Measurements from ENCODE around the gene ZBTB24.
A peak's percentile ranks its signal among the peaks of the same experiment; 100 is the strongest.
"Not testable (repeated sequence)": the region's sequence is repeated elsewhere in the genome, so short reads cannot be mapped to it uniquely, and the experiment has no call there.

The ZBTB24 gene

DNA sequence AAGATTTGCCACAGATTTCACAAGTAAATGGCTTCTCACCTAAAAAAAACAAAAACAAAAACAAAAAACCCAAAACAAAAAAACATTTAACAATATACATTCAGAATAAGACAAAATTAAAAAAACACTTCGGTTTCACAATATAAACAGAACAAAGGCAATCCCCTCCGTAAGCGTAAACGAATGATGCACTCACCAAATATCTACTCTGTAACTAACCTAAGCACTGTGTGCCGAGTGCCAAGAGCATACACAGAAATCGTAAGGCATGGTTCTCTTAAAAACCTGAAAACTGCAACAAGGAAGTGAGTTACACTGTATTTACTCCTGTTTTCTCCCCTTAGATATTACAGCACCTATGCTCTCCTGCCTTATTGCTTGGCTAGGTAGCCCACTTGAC lies 15.3 kb downstream of the ZBTB24 start:
- no peak for DNase-seq

DNA sequence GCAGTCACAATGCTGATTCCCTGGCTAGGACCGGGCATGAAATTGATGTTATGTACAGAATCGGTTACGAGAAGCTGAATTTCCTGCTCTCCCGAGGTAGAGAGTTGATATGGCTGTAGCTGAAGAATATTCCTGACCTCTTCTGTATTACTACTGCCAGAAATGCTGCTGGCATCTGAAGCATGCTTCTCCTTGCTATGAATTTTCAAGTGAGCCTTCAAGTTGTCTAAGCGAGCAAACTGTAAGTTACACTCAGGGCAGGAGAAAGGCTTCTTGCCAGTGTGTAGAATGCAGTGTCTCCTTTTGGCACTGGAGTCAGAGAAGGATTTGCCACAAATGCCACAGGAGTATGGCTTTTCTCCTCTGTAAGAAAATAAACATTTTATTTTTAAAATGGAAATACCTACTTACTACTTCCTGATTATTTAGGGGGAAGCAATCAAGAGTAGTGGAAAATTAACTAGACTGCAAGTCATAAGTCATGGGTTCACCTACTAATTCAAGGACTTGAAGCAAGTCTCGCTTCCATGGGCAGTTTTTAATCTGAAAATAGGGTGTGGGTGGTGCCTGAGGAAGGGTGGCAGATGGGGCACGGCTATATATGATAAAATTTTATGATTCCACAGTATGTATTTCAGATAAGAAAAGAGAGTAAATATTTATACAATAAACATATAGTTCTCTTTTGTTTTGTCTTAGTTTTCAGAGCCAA lies 16.7 kb downstream of the ZBTB24 start:
- no peak for DNase-seq

DNA sequence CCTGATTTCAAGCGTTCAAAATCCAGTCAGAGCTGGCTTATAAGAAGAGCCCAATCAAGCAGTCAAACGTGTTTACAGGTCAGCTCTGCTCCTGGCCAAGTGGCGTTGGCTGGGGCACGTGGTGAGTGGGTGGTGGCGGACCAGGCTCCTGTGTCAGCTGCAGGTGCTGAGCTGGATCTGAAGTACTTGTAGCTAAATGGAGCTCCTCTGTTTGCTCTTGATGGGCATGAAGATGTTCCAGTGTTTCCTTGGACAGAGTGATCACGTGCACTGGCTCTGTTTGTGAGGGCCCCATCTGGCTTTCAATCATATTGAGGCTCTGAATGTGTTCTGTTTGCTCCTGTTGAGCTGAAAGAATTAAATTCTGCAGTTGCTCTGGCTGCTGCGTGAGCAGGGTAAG lies 17.2 kb downstream of the ZBTB24 start:
- peak; percentile 96 for DNase-seq

DNA sequence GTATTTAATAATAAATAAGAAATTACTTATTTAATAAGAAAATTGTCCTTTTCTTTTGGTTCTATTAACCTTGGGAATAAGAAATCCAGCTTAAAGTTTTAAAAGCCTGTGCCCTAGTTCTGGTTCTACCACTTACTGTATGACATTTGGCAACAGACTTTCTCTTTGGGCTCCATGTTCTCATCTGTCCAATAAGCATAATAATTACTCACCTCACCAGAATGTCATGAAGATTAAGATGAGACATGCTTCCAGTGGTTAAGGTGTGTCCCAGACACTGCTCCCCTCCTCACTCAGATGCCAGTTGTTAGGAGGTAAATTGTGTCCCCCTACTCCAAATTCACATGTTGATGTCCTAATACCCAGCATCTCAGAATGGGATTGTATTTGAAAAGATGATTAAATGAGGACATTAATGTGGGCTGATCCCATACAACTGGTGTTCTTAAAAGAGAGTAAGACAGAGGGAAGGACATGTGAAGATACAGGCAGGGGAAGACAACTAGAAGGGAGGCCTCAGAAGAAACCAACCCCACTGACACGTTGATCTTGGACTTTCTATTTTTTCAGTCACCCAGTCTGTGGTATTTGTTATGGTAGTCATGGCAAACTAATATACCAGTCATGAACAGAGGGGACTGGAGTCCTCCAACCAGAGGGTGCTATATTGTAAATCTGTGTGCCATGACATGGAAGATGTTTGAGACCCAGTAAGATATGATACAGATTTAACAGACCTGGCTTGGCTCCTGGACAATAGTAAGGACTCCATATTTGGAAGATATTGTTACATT lies 21.1 kb downstream of the ZBTB24 start:
- DNase-seq = no peak

DNA sequence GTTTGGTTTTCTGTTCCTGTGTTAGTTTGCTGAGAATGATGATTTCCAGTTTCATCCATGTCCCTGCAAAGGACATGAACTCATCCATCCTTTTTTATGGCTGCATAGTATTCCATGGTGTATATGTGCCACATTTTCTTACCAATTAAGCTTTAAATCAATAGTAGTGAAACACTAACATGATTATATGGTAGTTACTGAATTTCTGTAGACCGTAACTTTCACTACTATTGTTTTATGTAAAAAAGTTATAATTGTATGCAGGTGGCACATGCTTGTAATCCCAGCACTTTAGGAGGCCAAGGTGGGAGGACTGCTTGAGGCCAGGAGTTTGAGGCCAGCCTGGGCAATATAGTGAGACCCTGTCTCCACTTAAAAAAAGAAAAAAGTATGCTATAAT lies 21.8 kb downstream of the ZBTB24 start:
- DNase-seq = not testable (repeated sequence)

DNA sequence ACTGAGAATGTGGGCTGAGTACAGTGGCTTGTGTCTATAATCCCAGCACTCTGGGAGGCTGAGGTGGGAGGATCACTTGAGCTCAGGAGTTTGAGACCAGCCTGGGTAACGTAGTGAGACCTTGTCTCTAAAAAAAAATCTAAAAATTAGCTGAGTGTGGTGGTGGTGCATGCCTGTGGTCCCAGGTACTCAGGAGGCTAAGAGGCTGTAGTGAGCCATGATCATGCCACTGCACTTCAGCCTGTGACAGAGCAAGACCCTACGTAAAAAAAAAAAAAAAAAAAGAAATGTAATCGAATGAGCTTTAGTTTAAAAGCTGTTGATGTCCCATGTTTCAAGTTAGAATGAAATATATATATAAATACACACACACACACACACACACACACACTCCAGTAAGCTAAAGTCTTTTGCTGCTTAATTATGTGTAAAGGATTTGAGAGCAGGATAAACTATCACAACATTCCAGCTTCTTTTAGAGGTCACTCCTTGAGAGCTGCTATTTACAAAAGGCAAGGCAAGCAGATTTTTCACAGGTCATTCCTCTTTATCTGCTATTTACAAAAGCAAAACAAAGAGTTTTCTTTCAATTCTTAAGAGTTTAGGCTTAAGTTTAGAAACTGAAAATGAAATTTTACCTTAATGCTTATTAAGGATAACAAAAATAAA lies 22.7 kb downstream of the ZBTB24 start:
- no peak for DNase-seq

DNA sequence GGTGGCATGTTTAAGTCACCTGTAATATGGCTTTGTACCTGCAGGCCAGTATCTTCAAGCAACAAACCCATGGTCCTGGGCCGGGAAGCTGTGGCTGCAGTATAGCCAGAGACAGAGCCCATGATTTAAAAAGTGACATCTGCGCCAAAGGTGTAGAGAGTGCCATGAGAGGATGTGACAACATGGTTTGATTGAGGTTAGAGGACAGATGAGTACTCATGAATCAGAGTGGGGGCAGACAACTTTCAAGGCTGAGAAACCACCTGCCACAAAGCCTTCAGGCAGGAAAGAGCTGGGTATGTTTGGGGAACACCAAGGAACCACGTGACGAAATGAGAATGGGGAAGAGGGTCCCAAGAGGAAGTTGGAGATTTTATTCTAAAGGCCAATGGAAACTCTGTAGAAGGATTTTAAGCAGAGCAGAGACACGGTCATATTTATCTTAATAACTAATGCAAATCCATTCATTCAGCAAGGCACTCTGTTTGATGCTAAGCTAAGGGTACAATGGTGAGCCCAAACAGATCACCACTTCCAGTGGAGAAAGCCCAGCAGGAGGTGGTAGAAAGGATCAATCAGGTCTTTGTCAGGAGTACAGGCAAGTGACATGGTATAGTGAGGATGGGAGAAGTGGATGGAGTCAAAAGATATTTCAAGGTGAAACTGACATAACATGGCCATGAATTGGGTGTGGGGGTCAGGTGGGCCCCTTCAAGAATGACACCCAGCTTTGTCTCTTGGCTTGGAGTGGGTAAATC lies 24.1 kb downstream of the ZBTB24 start:
- no peak for DNase-seq

DNA sequence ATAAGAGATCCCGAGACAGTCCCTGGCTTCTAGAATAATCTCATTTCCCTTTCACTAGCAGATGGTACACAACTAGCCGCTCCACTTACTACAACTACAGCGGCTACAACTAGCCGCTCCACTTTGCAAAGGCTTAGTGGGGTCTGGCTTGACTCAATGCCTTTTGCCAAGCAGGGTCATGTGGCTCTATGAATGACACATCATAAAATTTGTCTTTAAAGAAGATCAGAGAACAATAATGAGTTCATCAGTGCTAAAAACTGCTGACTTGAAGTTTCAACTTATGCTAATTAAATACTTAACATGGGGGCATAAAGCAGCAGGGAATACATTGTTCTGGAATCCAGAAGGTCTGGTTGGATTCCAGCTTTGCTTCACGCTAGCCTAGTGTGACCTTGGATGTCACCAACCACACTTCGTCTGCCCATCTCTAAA lies 25.4 kb downstream of the ZBTB24 start:
- DNase-seq = no peak

DNA sequence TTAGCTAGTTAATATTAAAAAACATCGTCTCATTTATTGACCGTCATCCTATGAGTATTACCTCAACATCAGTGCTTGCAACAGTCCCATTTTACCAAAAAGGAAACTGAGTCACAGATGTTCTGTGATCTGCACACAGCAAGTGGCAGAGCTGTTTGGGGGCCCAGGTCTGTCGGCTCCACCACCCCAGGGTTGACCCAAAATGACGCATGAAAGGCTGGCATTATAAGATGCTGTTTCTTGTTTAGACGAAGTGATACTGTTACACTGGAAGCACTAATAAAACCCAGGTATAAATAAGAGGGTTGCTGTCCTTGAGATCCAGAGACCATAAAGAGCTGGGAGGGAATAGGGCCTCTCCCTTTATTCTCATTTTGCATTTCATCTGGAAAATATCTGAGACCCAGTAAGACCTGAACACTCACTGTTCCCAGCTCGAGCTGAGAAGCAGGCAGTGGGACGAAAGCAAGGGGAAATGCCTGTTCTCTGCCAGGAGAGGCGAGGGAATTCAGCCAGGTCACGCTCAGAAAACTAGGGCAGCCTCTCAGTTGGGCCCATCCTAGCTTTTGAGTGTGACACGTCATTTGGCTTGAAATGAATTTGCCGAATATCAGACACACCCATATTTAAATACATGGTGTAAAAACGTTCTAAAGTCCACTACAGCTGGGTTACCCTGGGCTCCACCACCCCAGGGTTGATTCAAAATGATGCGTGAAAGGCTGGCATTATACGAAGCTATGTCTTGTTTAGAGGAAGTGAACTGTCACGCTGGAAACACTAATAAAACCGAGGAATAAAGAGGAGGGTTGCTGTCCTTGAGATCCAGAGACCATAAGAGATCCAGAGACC lies 26.1 kb downstream of the ZBTB24 start:
- no peak for DNase-seq

DNA sequence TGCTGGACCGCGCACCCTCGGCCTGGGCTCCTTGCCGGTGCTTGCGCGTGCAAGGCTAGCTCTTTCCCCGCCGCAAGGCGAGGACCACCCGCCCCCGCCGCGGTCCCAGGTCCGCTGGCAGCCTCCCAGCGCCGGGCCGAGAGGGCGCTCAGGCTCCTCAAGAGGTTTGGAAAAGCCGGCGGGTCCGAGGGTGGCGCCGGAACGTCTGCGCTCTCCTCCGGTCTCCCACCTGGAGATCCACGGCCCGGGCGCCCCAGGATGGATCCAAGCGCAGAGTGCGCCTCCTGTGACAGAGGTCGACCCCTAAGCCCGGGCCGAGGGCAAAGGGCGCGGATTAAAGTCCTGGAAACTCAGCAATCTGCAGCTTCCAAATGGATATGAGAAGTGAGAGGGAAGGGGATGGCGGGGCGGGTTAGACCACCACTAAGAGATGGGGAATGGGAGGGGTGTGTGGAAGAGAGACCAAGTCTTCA lies 26.9 kb downstream of the ZBTB24 start:
- DNase-seq = no peak

DNA sequence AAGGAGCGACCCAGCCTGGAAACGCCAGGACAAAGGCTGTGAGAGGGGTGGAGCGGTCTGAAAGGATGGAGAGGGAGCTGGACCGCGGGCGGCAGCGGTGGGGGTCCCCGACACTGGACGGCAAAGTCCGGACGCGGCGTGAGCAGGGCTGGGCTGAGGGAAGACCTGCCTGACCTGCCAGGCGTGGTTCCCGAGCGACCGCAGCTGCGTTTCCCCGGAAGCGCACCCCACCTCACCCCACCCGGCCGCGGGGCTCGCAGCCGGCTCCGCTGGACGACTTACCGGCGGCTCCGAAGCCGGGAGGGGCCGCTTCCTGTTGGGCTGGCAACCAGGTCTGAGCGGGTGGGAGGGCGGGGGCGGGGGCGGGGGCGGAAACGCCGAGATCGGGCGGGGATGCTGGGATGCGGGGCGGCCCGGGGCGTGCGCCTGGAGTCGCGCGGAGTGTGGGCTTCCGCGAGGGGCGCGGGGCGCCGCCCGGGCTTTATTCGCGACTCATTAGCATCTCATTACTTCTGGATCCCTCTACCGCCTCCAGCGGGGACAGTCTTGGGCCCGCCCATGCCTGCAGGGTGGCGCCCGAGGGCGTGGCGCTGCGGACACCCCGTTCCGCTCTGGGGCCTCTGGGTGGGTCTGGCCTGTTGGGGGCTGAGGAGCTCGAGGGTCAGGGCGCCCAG lies 27.4 kb downstream of the ZBTB24 start, which contains the start of gene MICAL1:
TSS of gene MICAL1 (minus strand) at position 336 of the 674 bp plus-strand sequence. CDS start 1,576 bp downstream, outside the sequence.
- no peak for DNase-seq

DNA sequence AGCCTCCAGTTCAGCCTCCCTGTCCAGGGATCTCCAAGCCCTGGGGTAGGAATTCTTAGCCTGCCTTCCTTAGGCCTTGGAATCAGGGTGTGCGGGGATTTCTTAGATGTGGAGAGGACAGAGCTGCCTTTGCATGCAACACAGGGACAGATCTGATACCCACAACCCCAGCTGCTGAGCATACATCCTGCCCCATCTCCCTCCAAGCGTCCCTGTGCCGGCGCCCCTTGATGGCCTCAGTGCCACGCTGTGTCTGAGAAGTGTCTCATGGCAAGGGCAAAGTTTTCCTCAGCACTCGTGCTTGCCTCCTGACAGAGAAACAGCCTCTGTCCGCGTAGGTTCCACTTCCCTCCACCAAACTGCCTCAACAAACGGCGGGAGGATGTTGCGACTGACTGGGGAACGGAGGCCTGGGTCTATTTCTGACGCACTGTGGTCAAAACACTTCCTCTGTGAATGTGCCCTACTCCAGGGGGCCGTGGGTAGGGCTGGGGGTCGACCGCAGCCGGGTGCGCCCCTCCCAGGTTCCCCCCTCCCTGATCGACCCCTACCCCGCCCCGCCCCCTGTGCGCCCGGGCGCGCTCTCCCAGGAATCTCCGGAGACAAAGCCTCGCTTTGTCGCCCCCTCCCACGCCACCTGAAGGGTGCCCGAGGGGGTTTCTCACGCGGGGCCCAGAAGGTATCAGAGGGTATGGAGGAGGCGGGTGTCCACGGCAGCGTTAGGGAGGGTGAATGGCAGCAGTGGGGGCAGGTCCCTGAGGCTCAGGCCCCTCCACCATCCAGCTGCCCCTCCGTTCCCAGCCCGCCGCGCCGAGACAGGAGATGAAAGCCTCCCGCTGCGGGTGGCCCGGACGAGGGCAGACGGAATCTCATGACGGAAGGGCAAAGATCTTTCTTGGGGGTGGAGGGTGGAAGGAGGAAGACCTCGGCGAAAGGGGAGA lies 28.3 kb downstream of the ZBTB24 start:
- no peak for DNase-seq

DNA sequence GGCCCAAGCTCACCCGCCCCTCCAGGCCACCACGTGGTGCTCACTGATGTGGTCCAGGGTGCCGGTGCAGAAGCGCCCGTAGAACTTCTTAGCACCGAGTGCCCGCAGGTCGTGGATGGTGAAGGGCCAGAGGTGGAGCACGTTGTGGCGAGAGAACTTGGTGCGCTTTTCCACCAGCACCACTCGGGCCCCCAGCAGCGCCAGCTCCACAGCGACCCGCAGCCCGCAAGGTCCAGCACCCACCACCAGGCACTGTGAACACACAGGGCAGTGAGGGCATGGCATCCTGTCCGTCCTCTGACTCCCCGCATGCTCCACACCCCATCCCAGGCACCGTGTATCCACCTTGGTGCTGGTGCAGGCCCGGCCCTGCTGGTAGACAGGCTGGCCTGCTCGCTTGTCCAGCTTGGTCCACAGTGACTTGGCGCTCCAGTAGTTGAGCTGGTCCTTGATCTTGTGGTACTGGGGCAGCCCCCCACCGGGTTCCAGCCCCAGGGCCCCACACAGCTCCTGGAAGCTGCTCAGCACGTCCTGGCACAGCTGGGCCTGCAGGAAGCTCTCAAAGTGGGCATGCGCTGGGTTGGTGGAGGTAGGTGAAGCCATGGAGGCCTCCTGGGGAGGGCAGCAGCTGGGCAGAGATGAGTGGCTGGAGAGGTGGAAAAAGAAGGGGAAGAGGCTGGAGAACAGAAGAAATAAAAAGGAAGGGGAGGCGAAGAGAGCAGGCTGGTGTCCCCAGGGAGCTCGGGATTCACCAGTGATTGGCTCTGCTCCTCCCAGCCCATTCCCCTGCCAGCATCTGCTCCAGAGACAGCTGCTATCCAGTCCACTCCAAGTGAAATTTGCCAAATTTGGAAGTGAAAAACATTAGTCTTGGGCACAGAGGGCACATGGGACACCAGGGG lies 29.2 kb downstream of the ZBTB24 start:
- DNase-seq = peak; percentile 93

DNA sequence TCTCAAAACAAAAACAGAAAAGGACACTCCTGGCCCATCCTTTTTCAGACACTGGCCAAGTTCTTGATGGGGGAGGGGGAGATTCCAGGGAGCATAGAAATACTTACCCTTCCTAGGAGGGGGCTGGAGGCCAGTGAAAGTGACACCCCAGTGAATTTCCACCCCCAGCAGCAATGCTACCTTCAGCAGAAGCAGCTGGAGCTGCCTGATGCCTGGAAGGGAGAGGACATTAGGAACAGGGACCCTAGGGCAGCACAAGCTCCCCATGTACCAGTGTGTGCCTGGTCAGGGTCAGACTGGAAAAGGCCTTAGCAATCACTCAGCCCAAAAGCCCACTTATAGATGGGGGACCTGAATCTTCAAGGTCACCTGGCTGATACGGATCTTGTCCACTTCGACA lies 29.9 kb downstream of the ZBTB24 start:
- DNase-seq = no peak

DNA sequence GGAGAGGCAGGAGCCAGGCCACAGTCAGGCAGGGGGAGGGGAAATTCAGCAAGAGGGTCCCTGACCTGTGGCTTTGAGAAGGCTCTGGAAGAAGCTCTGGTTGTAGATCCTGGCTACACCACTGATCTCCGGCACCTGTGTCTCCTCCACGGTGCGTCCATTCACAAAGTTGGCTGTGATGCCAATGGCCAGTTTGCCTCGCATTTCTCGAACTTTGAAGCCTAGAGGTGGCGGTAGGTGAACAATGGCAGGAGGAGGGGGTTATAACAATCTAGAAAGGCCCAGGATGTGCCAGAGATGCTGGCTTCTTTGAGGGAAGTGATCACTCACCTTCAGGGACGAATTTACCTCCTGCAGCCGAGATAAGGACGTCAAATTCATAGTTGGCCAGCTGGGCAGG lies 30.8 kb downstream of the ZBTB24 start:
- no peak for DNase-seq

DNA sequence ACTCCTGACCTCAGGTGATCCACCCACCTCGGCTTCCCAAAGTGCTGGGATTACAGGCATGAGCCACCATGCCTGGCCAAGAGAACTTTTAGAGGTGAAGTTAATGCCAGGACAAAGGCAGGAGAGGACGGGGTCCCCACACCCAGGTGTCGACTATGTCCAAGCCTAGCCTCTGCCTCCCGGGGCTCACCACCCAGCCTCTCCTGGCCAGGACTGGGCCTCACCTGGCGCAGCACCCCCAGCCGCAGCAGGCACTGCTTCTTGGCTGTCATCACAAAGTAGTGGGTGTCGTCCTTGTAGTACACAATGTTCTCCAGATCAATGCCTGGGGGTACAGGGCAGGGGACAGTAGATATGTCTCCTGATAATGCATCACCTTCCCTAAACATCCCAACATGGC lies 31.6 kb downstream of the ZBTB24 start:
- DNase-seq = no peak

DNA sequence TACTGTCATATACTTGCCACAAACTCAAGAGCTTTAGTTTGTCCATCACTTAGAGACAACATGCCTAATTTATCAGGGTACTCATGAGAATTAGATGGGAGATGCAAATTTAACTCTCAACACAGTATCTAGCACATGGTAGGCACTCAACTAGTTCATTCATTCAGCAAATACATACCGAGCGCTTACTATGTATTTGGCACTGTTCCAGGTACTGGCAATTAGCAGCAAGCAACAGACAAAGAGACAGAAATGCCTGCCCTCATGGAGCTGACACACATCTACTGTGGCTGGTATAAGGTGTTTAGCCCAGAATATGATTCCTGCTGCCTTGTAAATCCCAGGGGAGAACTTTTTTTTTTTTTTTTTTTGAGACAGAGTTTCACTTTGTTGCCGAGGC lies 32.2 kb downstream of the ZBTB24 start:
- DNase-seq = no peak

DNA sequence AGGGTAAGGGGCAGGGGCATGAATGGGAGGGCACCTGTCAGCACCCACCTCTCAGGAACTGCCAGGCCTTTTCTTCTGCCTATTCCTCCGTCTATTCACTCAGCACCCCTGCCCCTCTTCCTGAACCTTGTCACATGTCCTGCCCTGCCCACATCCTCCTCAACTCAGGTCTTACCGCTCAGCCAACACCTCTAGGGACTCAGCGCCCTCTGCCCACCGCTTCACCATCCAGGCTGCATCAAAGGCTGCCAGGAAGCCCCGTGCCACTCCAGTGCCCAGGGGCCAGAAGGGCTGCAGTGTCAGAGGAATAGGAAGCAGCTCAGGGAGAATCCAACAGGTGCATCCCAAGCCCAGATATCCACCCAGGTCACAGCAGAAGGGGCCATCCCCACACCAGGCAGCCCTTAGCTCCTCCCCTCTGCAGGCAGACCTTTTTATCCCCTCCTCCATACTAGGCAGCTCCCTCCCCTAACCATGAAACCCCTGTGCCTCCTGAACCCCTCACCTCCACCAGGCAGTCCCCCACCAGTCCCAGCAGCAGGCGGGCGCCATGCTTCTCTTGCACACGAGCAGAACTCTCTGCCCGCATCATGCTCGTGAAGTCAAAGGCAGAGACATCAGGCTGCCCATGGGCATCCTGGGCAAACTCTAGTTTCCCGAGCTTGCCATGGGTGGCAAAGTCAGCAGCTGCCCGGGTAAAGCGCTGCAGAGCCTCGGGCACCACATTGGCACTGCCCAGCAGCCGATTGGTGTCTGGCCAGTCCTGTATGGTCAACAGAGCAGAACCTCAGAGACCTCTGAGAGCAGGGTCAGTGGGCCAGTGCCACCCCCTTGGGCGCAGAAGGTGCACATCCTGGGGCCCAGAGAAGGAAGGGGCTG lies 33.0 kb downstream of the ZBTB24 start:
- no peak for DNase-seq
